Calu3 (cell line): Measurements from ENCODE around the gene APOBEC3H. TPM values are rescaled to one million over a fixed set of nuclear protein-coding genes. Genes with fewer than 3 reads are reported as not detected.

Experiments
- BruUV-seq: library from RNA; stranded (reverse); fragments of 400-500 nt; replicated peaks from 2 replicates; lab custom pipeline; 2021; lab: Mats Ljungman, UMichigan
- CTCF ChIA-PET: fragments of 300-600 bp; sonication (Branson Sonifier 250); formaldehyde crosslinking; loops from one replicate; lab custom pipeline; 2022; ENCODE audit warnings: antibody characterized with exemption; lab: Charles Lee
- DNase-seq: peaks from one replicate; pipeline ENCODE4 v3.0.0; 2022
- H3K27ac Mint-ChIP-seq: one replicate; pipeline ENCODE4 v1.8.0; 2022; ENCODE audit warnings: mixed read lengths; ENCODE audit not compliant: unreplicated experiment
- H3K27me3 Mint-ChIP-seq: one replicate; pipeline ENCODE4 v1.8.0; 2022; ENCODE audit warnings: mixed read lengths; ENCODE audit not compliant: unreplicated experiment
- H3K36me3 Mint-ChIP-seq: one replicate; pipeline ENCODE4 v1.8.0; 2022; ENCODE audit warnings: mild to moderate bottlenecking, moderate library complexity, mixed read lengths; ENCODE audit not compliant: insufficient read depth, unreplicated experiment
- H3K4me1 Mint-ChIP-seq: one replicate; pipeline ENCODE4 v1.8.0; 2022; ENCODE audit warnings: mild to moderate bottlenecking, low read depth, mixed read lengths; ENCODE audit not compliant: unreplicated experiment
- H3K4me3 Mint-ChIP-seq: one replicate; pipeline ENCODE4 v1.8.0; 2022; ENCODE audit warnings: mild to moderate bottlenecking, low read depth, moderate library complexity, mixed read lengths; ENCODE audit not compliant: unreplicated experiment
- H3K9me3 Mint-ChIP-seq: one replicate; pipeline ENCODE4 v1.8.0; 2022; ENCODE audit warnings: low read depth, mixed read lengths; ENCODE audit not compliant: unreplicated experiment
- CTCF ChIP-seq: fragments of 200-600 bp; IDR thresholded peaks from one replicate; pipeline ENCODE4 v1.8.0; 2022; ENCODE audit warnings: antibody characterized with exemption; ENCODE audit not compliant: unreplicated experiment
- intact Hi-C: fragments of 100-400 bp; cut with micrococcal nuclease; formaldehyde crosslinking; loops from one replicate; pipeline ENCODE4 v1.10.0; 2022; ENCODE audit not compliant: unreplicated experiment
- total RNA-seq: library from RNA; stranded (reverse); gene quantifications from 2 replicates; pipeline ENCODE4 v1.2.3, GENCODE V29; 2022

Gene APOBEC3H
- total RNA-seq, 1 experiment from 2014 or later = not detected

- H3K36me3 Mint-ChIP-seq = peaks cover 5% of the 10 kb centered on the region
- H3K4me1 Mint-ChIP-seq = peaks cover 11% of the 10 kb centered on the region
- no peak overlapping the region for H3K27ac Mint-ChIP-seq
- CTCF ChIA-PET = interaction anchor here (0.6 kb wide), 1 partner anchor 50 kb away, joined by 3 read pairs; no protein-coding TSS in a partner anchor
- H3K9me3 Mint-ChIP-seq = no peaks in the 10 kb centered on the region
- DNase-seq = no peak
- intact Hi-C loops = no loop called here
- no peak for TF ChIP-seq CTCF
- H3K4me3 Mint-ChIP-seq = no peak overlapping the region
- peaks cover 5% of the 10 kb centered on the region for H3K27me3 Mint-ChIP-seq
- BruUV-seq = no TSS peak
Observed at GRCh38 chr22:39109361-39109760, 12.3 kb downstream of the APOBEC3H start.

GRCh38 chr22:39110631-39111561 lies 13.9 kb downstream of the APOBEC3H start:
- BruUV-seq = no TSS peak
- peaks cover 5% of the 10 kb centered on the region for H3K36me3 Mint-ChIP-seq
- H3K27me3 Mint-ChIP-seq = peaks cover 17% of the 10 kb centered on the region
- DNase-seq = no peak
- no peak overlapping the region for H3K27ac Mint-ChIP-seq
- H3K9me3 Mint-ChIP-seq = no peaks in the 10 kb centered on the region
- intact Hi-C loops = no loop called here
- TF ChIP-seq CTCF = no peak
- H3K4me1 Mint-ChIP-seq = peaks cover 11% of the 10 kb centered on the region
- no peak overlapping the region for H3K4me3 Mint-ChIP-seq
- CTCF ChIA-PET = interaction anchor here (0.5 kb wide), 1 partner anchor 1173 kb away, joined by 5 read pairs; no protein-coding TSS in a partner anchor

- no TSS peak for BruUV-seq
- H3K4me3 Mint-ChIP-seq = no peak overlapping the region
- intact Hi-C loops = no loop called here
- H3K9me3 Mint-ChIP-seq = no peaks in the 10 kb centered on the region
- TF ChIP-seq CTCF = no peak
- CTCF ChIA-PET = no interaction called here
- H3K27me3 Mint-ChIP-seq = peaks cover 17% of the 10 kb centered on the region
- H3K27ac Mint-ChIP-seq = no peak overlapping the region
- no peak for DNase-seq
- H3K36me3 Mint-ChIP-seq = peaks cover 5% of the 10 kb centered on the region
- H3K4me1 Mint-ChIP-seq = peaks cover 20% of the 10 kb centered on the region
Observed at GRCh38 chr22:39114112-39114511, 17.1 kb downstream of the APOBEC3H start.

GRCh38 chr22:39115570-39115969 lies 18.5 kb downstream of the APOBEC3H start:
- no TSS peak for BruUV-seq
- CTCF ChIA-PET = interaction anchor here (0.6 kb wide), 1 partner anchor 243 kb away, joined by 3 read pairs; no protein-coding TSS in a partner anchor
- no peak overlapping the region for H3K27ac Mint-ChIP-seq
- H3K4me3 Mint-ChIP-seq = no peak overlapping the region
- H3K9me3 Mint-ChIP-seq = no peaks in the 10 kb centered on the region
- no peaks in the 10 kb centered on the region for H3K36me3 Mint-ChIP-seq
- peaks cover 17% of the 10 kb centered on the region for H3K27me3 Mint-ChIP-seq
- no peak for TF ChIP-seq CTCF
- DNase-seq = no peak
- peaks cover 18% of the 10 kb centered on the region for H3K4me1 Mint-ChIP-seq
- intact Hi-C loops = loop anchor here (5.0 kb wide), 2 partner anchors 193 to 348 kb away; no protein-coding TSS in a partner anchor
